Uterus (tissue), 4 donors: Measurements from ENCODE around the gene COG4. TPM values are rescaled to one million over a fixed set of nuclear protein-coding genes. Genes with fewer than 3 reads are reported as not detected.
A peak's percentile ranks its signal among the peaks of the same experiment; 100 is the strongest.

ENCODE experiments used
- DNase-seq, 2 donors: peaks; one replicate each; pipeline ENCODE4 v3.0.0-alpha.2; 2019 to 2020
- H3K27ac ChIP-seq, 2 donors: fragments of 200-600 bp; sonication (generic); 1 replicate in 1 of 2; 2 replicates in 1 of 2; pipeline ENCODE4 v1.5.1; 2016 to 2018
- H3K27me3 ChIP-seq, 2 donors: fragments of 200-600 bp; sonication (generic); one replicate each; pipeline ENCODE4 v1.5.1; 2018 to 2019; ENCODE audit warnings: control low read depth in 1 of 2
- H3K36me3 ChIP-seq, 2 donors: fragments of 200-600 bp; sonication (generic); one replicate each; pipeline ENCODE4 v1.5.1; 2019; ENCODE audit warnings: control low read depth in 1 of 2
- H3K4me1 ChIP-seq, 2 donors: fragments of 200-600 bp; sonication (generic); one replicate each; pipeline ENCODE4 v1.5.1; 2018 to 2019; ENCODE audit warnings: control low read depth in 1 of 2
- H3K4me3 ChIP-seq, 2 donors: fragments of 200-600 bp; sonication (generic); 1 replicate in 1 of 2; 2 replicates in 1 of 2; pipeline ENCODE4 v1.5.1; 2018 to 2019; ENCODE audit warnings: mild to moderate bottlenecking in 1 of 2
- H3K9me3 ChIP-seq, 2 donors: fragments of 200-600 bp; sonication (generic); one replicate each; pipeline ENCODE4 v1.5.1; 2019; ENCODE audit warnings: control low read depth in 1 of 2
- CTCF ChIP-seq, 4 experiments: fragments of 200-600 bp in 2 of 4; fragments of 450-650 bp in 2 of 4; sonication (generic) in 2 of 4; IDR thresholded peaks; one replicate each; pipeline ENCODE4 v1.5.1; 2016 to 2019; ENCODE audit warnings: antibody characterized with exemption in 4 of 4, mild to moderate bottlenecking in 2 of 4, moderate library complexity in 1 of 4
- POLR2A ChIP-seq, 2 donors: fragments of 450-650 bp; IDR thresholded peaks; one replicate each; pipeline ENCODE4 v1.6.1; 2016; ENCODE audit warnings: antibody characterized with exemption in 2 of 2, mild to moderate bottlenecking in 1 of 2, moderate library complexity in 1 of 2
- intact Hi-C: fragments of 100-400 bp; cut with DNase I; formaldehyde crosslinking; loops from one replicate; pipeline ENCODE4 v1.15.1; 2023; ENCODE audit warnings: low total_unique reads
- total RNA-seq, 4 donors: library from RNA; depleted of rRNA in 3 of 4; stranded (reverse); fragments of >200 nt in 3 of 4; gene quantifications; one replicate each; pipeline versions ENCODE4 v1.1.0 to v1.2.4, GENCODE V29; 2014 to 2023
- donor health status: DM: yes; HTN: yes; CAD: no.

COG4 gene
- total RNA-seq, 4 donors from 2014 or later, result 33.3 to 137 (median 67.1) TPM

- DNase-seq, result no peak
- no peak overlapping the region for H3K27ac ChIP-seq
- intact Hi-C loops, result no loop called here
- H3K36me3 ChIP-seq, result no peaks in the 10 kb centered on the region
- H3K27me3 ChIP-seq, result no peaks in the 10 kb centered on the region
- H3K4me1 ChIP-seq, result peaks cover 0 to 4% of the 10 kb centered on the region in 2 donors
- H3K9me3 ChIP-seq, result no peaks in the 10 kb centered on the region
- H3K4me3 ChIP-seq, result no peak overlapping the region
- TF ChIP-seq POLR2A (IDR thresholded peaks at IDR 0.05), result no peak
- TF ChIP-seq CTCF (IDR thresholded peaks at IDR 0.05), result no peak
Observed at GRCh38 chr16:70457446-70458166, 65.7 kb downstream of the COG4 start.

- H3K9me3 ChIP-seq, result no peaks in the 10 kb centered on the region
- H3K4me1 ChIP-seq, result peaks cover 0 to 4% of the 10 kb centered on the region in 2 donors
- H3K4me3 ChIP-seq, result no peak overlapping the region
- intact Hi-C loops, result no loop called here
- H3K27ac ChIP-seq, result no peak overlapping the region
- H3K36me3 ChIP-seq, result no peaks in the 10 kb centered on the region
- DNase-seq, result no peak
- H3K27me3 ChIP-seq, result no peaks in the 10 kb centered on the region
- TF ChIP-seq POLR2A (IDR thresholded peaks at IDR 0.05) (no peak), CTCF (IDR thresholded peaks at IDR 0.05) (no peak)
Observed at GRCh38 chr16:70455910-70456309, 67.4 kb downstream of the COG4 start.

GRCh38 chr16:70454222-70455034, 68.9 kb downstream of the COG4 start, which contains the start of gene FCSK:
TSS of gene FCSK (plus strand) at chr16:70454595. CDS start at chr16:70463191, 8,596 bp downstream.
- Histone ChIP-seq H3K36me3 (no peaks in the 10 kb centered on the region), H3K27ac (peak within 1 kb of the TSS; percentile 93 to 96), H3K4me3 (peak within 1 kb of the TSS; percentile 79 to 83), H3K9me3 (no peaks in the 10 kb centered on the region), H3K4me1 (peaks cover 0 to 4% of the 10 kb centered on the region in 2 donors), H3K27me3 (no peaks in the 10 kb centered on the region)
- intact Hi-C loops, result no loop called here
- DNase-seq, result peak; percentile 65 to 71
- TF ChIP-seq POLR2A (IDR thresholded peaks at IDR 0.05) (peak in 1 of 2 donors; percentile 37), CTCF (IDR thresholded peaks at IDR 0.05) (no peak)

- DNase-seq, result no peak
- Histone ChIP-seq H3K9me3 (no peaks in the 10 kb centered on the region), H3K27ac (peak overlapping the region; percentile 93 to 96), H3K27me3 (no peaks in the 10 kb centered on the region), H3K4me3 (peak overlapping the region; percentile 79 to 83), H3K36me3 (no peaks in the 10 kb centered on the region), H3K4me1 (peaks cover 0 to 4% of the 10 kb centered on the region in 2 donors)
- intact Hi-C loops, result no loop called here
- no peak for TF ChIP-seq POLR2A (IDR thresholded peaks at IDR 0.05)
- no peak for TF ChIP-seq CTCF (IDR thresholded peaks at IDR 0.05)
Observed at GRCh38 chr16:70453892-70454221, 69.5 kb downstream of the COG4 start.
